Liver (tissue), 9 donors: ENCODE data around the gene MRPL55. TPM values are rescaled to one million over a fixed set of nuclear protein-coding genes. Genes with fewer than 3 reads are reported as not detected.

Source experiments
- DNase-seq: peaks from one replicate; pipeline ENCODE4 v3.0.0-alpha.2; 2017; ENCODE audit warnings: low spot score
- H3K27ac ChIP-seq, 2 donors: one replicate each; pipeline ENCODE4 v1.7.0; 2013; ENCODE audit warnings: inconsistent platforms in 2 of 2, low read length in 2 of 2, control low read depth in 1 of 2, low read depth in 1 of 2, mild to moderate bottlenecking in 1 of 2
- H3K27me3 ChIP-seq, 4 donors: one replicate each; pipeline versions ENCODE4 v1.6.1 to v1.7.0; 2013; ENCODE audit warnings: low read length in 3 of 4, inconsistent platforms in 1 of 4, mild to moderate bottlenecking in 1 of 4, moderate library complexity in 1 of 4; ENCODE audit not compliant: control insufficient read depth in 4 of 4, insufficient read depth in 4 of 4
- H3K36me3 ChIP-seq, 4 donors: one replicate each; pipeline versions ENCODE4 v1.6.1 to v1.7.0; 2013; ENCODE audit warnings: low read length in 3 of 4, mild to moderate bottlenecking in 3 of 4, low read depth in 1 of 4, moderate library complexity in 1 of 4; ENCODE audit not compliant: control insufficient read depth in 4 of 4, insufficient read depth in 3 of 4
- H3K4me1 ChIP-seq, 4 donors: one replicate each; pipeline versions ENCODE4 v1.6.1 to v1.7.0; 2013; ENCODE audit warnings: low read length in 3 of 4, mild to moderate bottlenecking in 3 of 4, moderate library complexity in 1 of 4; ENCODE audit not compliant: control insufficient read depth in 4 of 4, insufficient read depth in 4 of 4
- H3K4me3 ChIP-seq, 3 donors: one replicate each; pipeline versions ENCODE4 v1.6.1 to v1.7.0; 2013; ENCODE audit warnings: low read length in 3 of 3, control low read depth in 1 of 3, low read depth in 1 of 3, mild to moderate bottlenecking in 1 of 3
- H3K9ac ChIP-seq, 2 donors: one replicate each; pipeline ENCODE4 v1.7.0; 2013; ENCODE audit warnings: low read length in 2 of 2, mild to moderate bottlenecking in 2 of 2, moderate library complexity in 2 of 2, control low read depth in 1 of 2, low read depth in 1 of 2
- H3K9me3 ChIP-seq, 4 donors: one replicate each; pipeline versions ENCODE4 v1.6.1 to v1.7.0; 2013; ENCODE audit warnings: low read length in 3 of 4; ENCODE audit not compliant: control insufficient read depth in 4 of 4
- ATF3 ChIP-seq: IDR thresholded peaks from 2 replicates; pipeline ENCODE4 v1.6.1; 2016; ENCODE audit warnings: antibody characterized with exemption
- EGR1 ChIP-seq, 2 donors: IDR thresholded peaks; 2 replicates each; pipeline ENCODE4 v1.6.1; 2016 to 2018; ENCODE audit warnings: antibody characterized with exemption in 2 of 2, low read depth in 2 of 2
- FOXA1 ChIP-seq: IDR thresholded peaks from 2 replicates; pipeline ENCODE4 v1.6.1; 2016; ENCODE audit warnings: antibody characterized with exemption
- FOXA2 ChIP-seq: IDR thresholded peaks from 2 replicates; pipeline ENCODE4 v1.6.1; 2016; ENCODE audit warnings: antibody characterized with exemption
- GABPA ChIP-seq, 2 donors: IDR thresholded peaks in 1 of 2; conservative IDR thresholded peaks in 1 of 2; 2 replicates each; pipeline ENCODE4 v1.6.1; 2016; ENCODE audit warnings: antibody characterized with exemption in 2 of 2, mild to moderate bottlenecking in 1 of 2, moderate library complexity in 1 of 2
- HNF4A ChIP-seq, 2 donors: conservative IDR thresholded peaks; 2 replicates each; pipeline ENCODE4 v1.6.1; 2016; ENCODE audit warnings: antibody characterized with exemption in 2 of 2, mild to moderate bottlenecking in 2 of 2
- HNF4G ChIP-seq: IDR thresholded peaks from 2 replicates; pipeline ENCODE4 v1.6.1; 2016; ENCODE audit warnings: antibody characterized with exemption
- JUND ChIP-seq, 2 donors: IDR thresholded peaks; 2 replicates each; pipeline ENCODE4 v1.6.1; 2016; ENCODE audit warnings: antibody characterized with exemption in 2 of 2
- NR2F2 ChIP-seq: IDR thresholded peaks from 2 replicates; pipeline ENCODE4 v1.6.1; 2016; ENCODE audit warnings: antibody characterized with exemption
- RAD21 ChIP-seq, 2 donors: IDR thresholded peaks; 2 replicates each; pipeline ENCODE4 v1.6.1; 2016; ENCODE audit warnings: antibody characterized with exemption in 2 of 2, mild to moderate bottlenecking in 2 of 2
- REST ChIP-seq: IDR thresholded peaks from 2 replicates; pipeline ENCODE4 v1.6.1; 2016; ENCODE audit warnings: antibody characterized with exemption, mild to moderate bottlenecking
- RXRA ChIP-seq, 2 donors: IDR thresholded peaks; 2 replicates each; pipeline ENCODE4 v1.6.1; 2017 to 2018; ENCODE audit warnings: antibody characterized with exemption in 2 of 2, mild to moderate bottlenecking in 1 of 2
- SP1 ChIP-seq: IDR thresholded peaks from 2 replicates; pipeline ENCODE4 v1.6.1; 2018; ENCODE audit warnings: antibody characterized with exemption, mild to moderate bottlenecking
- TAF1 ChIP-seq: conservative IDR thresholded peaks from 2 replicates; pipeline ENCODE4 v1.6.1; 2016; ENCODE audit warnings: antibody characterized with exemption, mild to moderate bottlenecking
- YY1 ChIP-seq: IDR thresholded peaks from 2 replicates; pipeline ENCODE4 v1.6.1; 2016; ENCODE audit warnings: antibody characterized with exemption, mild to moderate bottlenecking
- ZBTB33 ChIP-seq: IDR thresholded peaks from 2 replicates; pipeline ENCODE4 v1.6.1; 2016; ENCODE audit warnings: antibody characterized with exemption
- WGBS: extraction: QIAGEN DNeasy Blood & Tissue Kit; methylation state at CpG from one replicate; pipeline ENCODE4 v1.1.7; 2013; 5-methylcytosine and 5-hydroxymethylcytosine counted together
- polyA plus RNA-seq, 2 donors: library from polyadenylated mRNA; stranded (reverse) in 1 of 2; unstranded in 1 of 2; fragments of 200-250 nt in 1 of 2; fragments of >200 nt in 1 of 2; fragmentation: Nextera tagmentation in 1 of 2; extraction: Ambion mirVana in 1 of 2; gene quantifications; one replicate each; pipeline versions ENCODE4 v1.2.1 to v1.2.3, GENCODE V29; 2013 to 2015
- total RNA-seq, 2 donors: library from RNA; depleted of rRNA; stranded (reverse); fragments of >200 nt; gene quantifications; one replicate each; pipeline ENCODE4 v1.2.3, GENCODE V29; 2014
- TF ChIP-seq, protein P1 (sequence below): IDR thresholded peaks from 2 replicates; pipeline ENCODE4 v1.6.1; 2016; ENCODE audit warnings: antibody characterized with exemption
- TF ChIP-seq, protein P2 (sequence below): fragments of 150-350 bp; IDR thresholded peaks from 2 replicates; pipeline ENCODE4 v1.5.1; 2017; ENCODE audit warnings: improper control_type of control experiment, low read depth, low read length; ENCODE audit not compliant: missing input control
- donor health status: healthy.
- donor health status: healthy.
- donor health status: healthy.
- donor health status: healthy.
- donor health status: healthy.

Gene MRPL55
- total RNA-seq: 10 to 100 TPM; 38.9 to 44.4 TPM
- polyA plus RNA-seq: 100 to 1,000 TPM in 1 of 2 donors, 10 to 100 TPM in 1; 79.5 to 119 TPM

- Histone ChIP-seq H3K4me3 (peak within 1 kb of the TSS; percentile 68 to 99 (median 89)), H3K27ac (peak within 1 kb of the TSS; percentile 70 to 91), H3K9me3 (no peaks in the 10 kb centered on the region), H3K9ac (peak within 1 kb of the TSS; percentile 86 to 98), H3K27me3 (no peaks in the 10 kb centered on the region), H3K4me1 (peaks cover 3 to 30% (median 22%) of the 10 kb centered on the region in 4 donors), H3K36me3 (peaks cover 0 to 15% (median 10%) of the 10 kb centered on the region in 4 donors)
- TF ChIP-seq TAF1 (no peak), SP1 (peak; percentile 91), JUND (IDR thresholded peaks at IDR 0.05) (peak in 1 of 2 donors; percentile 49), RAD21 (IDR thresholded peaks at IDR 0.05) (no peak), NR2F2 (no peak), GABPA (IDR thresholded peaks at IDR 0.05 in 1 of 2, conservative IDR thresholded peaks at IDR 0.05 in 1 of 2) (peak in 1 of 2 donors; percentile 59), YY1 (peak; percentile 87), FOXA1 (no peak), HNF4A (conservative IDR thresholded peaks at IDR 0.05) (peak; percentile 3 to 57), FOXA2 (no peak), ATF3 (peak; percentile 85), EGR1 (IDR thresholded peaks at IDR 0.05; ENCODE audit: low read depth in 2 of 2) (peak; percentile 97 to 99), ZBTB33 (no peak), REST (peak; percentile 83), HNF4G (no peak), RXRA (IDR thresholded peaks at IDR 0.05) (peak in 1 of 2 donors; percentile 38)
- TF ChIP-seq, protein P1, sequence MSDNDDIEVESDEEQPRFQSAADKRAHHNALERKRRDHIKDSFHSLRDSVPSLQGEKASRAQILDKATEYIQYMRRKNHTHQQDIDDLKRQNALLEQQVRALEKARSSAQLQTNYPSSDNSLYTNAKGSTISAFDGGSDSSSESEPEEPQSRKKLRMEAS: no peak
- TF ChIP-seq, protein P2, sequence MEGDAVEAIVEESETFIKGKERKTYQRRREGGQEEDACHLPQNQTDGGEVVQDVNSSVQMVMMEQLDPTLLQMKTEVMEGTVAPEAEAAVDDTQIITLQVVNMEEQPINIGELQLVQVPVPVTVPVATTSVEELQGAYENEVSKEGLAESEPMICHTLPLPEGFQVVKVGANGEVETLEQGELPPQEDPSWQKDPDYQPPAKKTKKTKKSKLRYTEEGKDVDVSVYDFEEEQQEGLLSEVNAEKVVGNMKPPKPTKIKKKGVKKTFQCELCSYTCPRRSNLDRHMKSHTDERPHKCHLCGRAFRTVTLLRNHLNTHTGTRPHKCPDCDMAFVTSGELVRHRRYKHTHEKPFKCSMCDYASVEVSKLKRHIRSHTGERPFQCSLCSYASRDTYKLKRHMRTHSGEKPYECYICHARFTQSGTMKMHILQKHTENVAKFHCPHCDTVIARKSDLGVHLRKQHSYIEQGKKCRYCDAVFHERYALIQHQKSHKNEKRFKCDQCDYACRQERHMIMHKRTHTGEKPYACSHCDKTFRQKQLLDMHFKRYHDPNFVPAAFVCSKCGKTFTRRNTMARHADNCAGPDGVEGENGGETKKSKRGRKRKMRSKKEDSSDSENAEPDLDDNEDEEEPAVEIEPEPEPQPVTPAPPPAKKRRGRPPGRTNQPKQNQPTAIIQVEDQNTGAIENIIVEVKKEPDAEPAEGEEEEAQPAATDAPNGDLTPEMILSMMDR: no peak
- DNase-seq: peak; percentile 100
- WGBS: 1% methylated on average over 66 of the region's 66 CpGs
Observed at GRCh38 chr1:228109073-228109961, at the start of gene MRPL55. TSS of gene MRPL55 (minus strand) at chr1:228109299. CDS start at chr1:228108260, 1,039 bp downstream.
